Right lobe of liver (tissue), 6 donors: Measurements from ENCODE around the gene UPF1. TPM values are rescaled to one million over a fixed set of nuclear protein-coding genes. Genes with fewer than 3 reads are reported as not detected.

ENCODE experiments used
- ATAC-seq, 4 donors: fragments of 200-7000 bp; cut with Tn5 transposase; one replicate each; pipeline ENCODE4 v1.9.1; 2020; ENCODE audit warnings: mild to moderate bottlenecking in 4 of 4, moderate library complexity in 4 of 4
- DNase-seq, 3 donors: peaks; one replicate each; pipeline ENCODE4 v3.0.0-alpha.2; 2020
- H3K27ac ChIP-seq, 3 donors: fragments of 200-600 bp; one replicate each; pipeline ENCODE4 v1.8.0; 2022
- H3K27me3 ChIP-seq, 2 donors: fragments of 200-600 bp; one replicate each; pipeline ENCODE4 v1.8.0; 2022
- H3K36me3 ChIP-seq, 4 donors: fragments of 200-600 bp; sonication (generic) in 1 of 4; one replicate each; pipeline versions ENCODE4 v1.5.1 to v1.8.0; 2017 to 2022; ENCODE audit warnings: control low read depth in 1 of 4
- H3K4me1 ChIP-seq, 4 donors: fragments of 200-600 bp; sonication (generic) in 1 of 4; one replicate each; pipeline versions ENCODE4 v1.5.1 to v1.8.0; 2017 to 2022; ENCODE audit warnings: control low read depth in 1 of 4
- H3K4me3 ChIP-seq, 3 donors: fragments of 200-600 bp; one replicate each; pipeline ENCODE4 v1.8.0; 2022
- H3K9me3 ChIP-seq, 4 donors: fragments of 200-600 bp; sonication (generic) in 1 of 4; one replicate each; pipeline versions ENCODE4 v1.5.1 to v1.8.0; 2017 to 2022; ENCODE audit warnings: control low read depth in 1 of 4
- POLR2A ChIP-seq: fragments of 450-650 bp; IDR thresholded peaks from one replicate; pipeline ENCODE4 v1.6.1; 2017; ENCODE audit warnings: antibody characterized with exemption, mild to moderate bottlenecking
- WGBS: methylation state at CpG from one replicate; pipeline ENCODE4 v1.1.6; 2018; ENCODE audit warnings: low coverage, low lambda C conversion rate; ENCODE audit not compliant: insufficient coverage; ENCODE audit errors: missing lambda C conversion rate; 5-methylcytosine and 5-hydroxymethylcytosine counted together
- intact Hi-C, 2 donors: fragments of 100-400 bp; cut with DNase I; formaldehyde crosslinking; loops; one replicate each; pipeline versions ENCODE4 v1.11.2 to v1.14.1; 2022
- total RNA-seq, 6 experiments: library from RNA; depleted of rRNA in 2 of 6; stranded (reverse); fragments of >200 nt in 2 of 6; fragmentation: NEBNext Ultra II Directional in 3 of 6; extraction: Animal tissue kit (Norgen Biotek cat#: 25700) in 3 of 6; gene quantifications; one replicate each; pipeline versions ENCODE4 v1.1.0 to v1.2.4, GENCODE V29; 2016 to 2023
- TF ChIP-seq, protein P1 (sequence below), 4 donors: fragments of 200-600 bp in 3 of 4; fragments of 450-650 bp in 1 of 4; IDR thresholded peaks; one replicate each; pipeline versions ENCODE4 v1.5.1 to v1.8.0; 2016 to 2022; ENCODE audit warnings: antibody characterized with exemption in 4 of 4, mild to moderate bottlenecking in 2 of 4
- donor health status: DM: no; HTN: yes; CAD: no.
- donor health status: DM: no; HTN: no; CAD: no.
- donor health status: DM: no; HTN: no; CAD: no.
- donor health status: DM: no; HTN: yes; CAD: no.
- donor health status: DM: no; HTN: yes; CAD: no.

Gene UPF1
- total RNA-seq, 6 experiments from 2014 or later = 34.0 to 61.0 (median 41.3) TPM

DNA sequence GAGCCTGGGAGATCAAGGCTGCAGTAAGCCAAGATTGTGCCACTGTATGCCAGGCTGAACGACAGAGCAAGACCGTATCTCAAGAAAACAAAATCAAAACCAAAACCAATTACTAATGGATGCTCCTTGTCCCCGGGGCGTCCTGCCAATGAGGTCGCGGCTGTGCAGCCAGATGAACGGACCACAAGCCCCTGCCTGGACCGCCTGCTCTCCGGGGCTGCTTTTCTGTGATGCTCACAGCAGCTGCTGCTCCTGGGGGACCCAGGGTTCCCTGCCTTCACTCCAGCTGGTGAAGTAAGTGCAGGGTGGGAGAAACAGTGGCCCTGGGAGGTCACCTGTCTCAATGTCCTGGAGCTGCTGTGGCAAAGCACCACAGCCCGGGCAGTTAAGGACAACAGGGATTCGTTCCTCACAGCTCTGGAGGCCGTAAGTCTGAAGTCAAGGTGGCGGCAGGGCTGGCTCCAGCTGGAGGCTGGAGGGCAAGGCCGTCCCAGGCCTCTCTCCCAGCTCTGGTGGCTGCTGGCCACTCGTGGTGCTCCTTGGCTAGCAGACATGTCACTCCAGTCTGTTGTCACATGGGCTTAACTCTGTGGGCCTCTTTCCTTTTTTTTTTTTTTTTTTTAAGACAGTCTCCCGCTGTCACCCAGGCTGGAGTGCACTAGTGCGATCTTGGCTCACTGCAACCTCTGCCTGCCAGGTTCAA lies 77.3 kb downstream of the UPF1 start:
- no peak for ATAC-seq
- peaks cover 0 to 14% (median 6%) of the 10 kb centered on the region in 4 donors for H3K36me3 ChIP-seq

DNA sequence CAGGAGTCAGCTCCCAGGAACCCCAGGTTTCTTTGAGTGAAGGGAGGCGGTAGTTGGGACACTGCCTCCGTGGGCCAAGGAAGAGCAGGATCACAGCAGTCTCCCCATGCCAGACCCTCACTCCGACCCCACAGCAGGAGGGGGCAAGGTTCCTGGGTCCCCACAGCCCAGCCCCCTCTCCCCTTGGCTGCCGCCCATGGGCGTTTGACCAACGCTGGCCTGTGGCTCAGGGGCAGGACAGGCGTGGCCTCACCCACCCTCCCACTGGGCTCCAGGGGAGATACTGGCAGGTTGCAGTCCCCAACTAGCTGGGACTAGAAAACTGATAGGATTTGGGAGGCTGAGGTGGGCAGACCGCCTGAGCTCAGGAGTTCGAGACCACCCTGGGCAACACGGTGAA lies 78.3 kb downstream of the UPF1 start:
- intact Hi-C loops = no loop called here
- H3K9me3 ChIP-seq = no peaks in the 10 kb centered on the region
- H3K27ac ChIP-seq = no peak overlapping the region
- 83% methylated on average over 1 of the region's 10 CpGs for WGBS
- no peak overlapping the region for H3K4me3 ChIP-seq
- H3K27me3 ChIP-seq = no peaks in the 10 kb centered on the region
- H3K36me3 ChIP-seq = peaks cover 0 to 18% (median 6%) of the 10 kb centered on the region in 4 donors
- ATAC-seq (no peak), DNase-seq (no peak)
- TF ChIP-seq, protein P1, sequence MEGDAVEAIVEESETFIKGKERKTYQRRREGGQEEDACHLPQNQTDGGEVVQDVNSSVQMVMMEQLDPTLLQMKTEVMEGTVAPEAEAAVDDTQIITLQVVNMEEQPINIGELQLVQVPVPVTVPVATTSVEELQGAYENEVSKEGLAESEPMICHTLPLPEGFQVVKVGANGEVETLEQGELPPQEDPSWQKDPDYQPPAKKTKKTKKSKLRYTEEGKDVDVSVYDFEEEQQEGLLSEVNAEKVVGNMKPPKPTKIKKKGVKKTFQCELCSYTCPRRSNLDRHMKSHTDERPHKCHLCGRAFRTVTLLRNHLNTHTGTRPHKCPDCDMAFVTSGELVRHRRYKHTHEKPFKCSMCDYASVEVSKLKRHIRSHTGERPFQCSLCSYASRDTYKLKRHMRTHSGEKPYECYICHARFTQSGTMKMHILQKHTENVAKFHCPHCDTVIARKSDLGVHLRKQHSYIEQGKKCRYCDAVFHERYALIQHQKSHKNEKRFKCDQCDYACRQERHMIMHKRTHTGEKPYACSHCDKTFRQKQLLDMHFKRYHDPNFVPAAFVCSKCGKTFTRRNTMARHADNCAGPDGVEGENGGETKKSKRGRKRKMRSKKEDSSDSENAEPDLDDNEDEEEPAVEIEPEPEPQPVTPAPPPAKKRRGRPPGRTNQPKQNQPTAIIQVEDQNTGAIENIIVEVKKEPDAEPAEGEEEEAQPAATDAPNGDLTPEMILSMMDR (IDR thresholded peaks at IDR 0.05) = no peak
- TF ChIP-seq POLR2A = no peak
- no peaks in the 10 kb centered on the region for H3K4me1 ChIP-seq

More for the DNA sequence above, 77.3 kb downstream of the UPF1 start:
- WGBS = 81% methylated on average over 8 of the region's 17 CpGs
- H3K27ac ChIP-seq = no peak overlapping the region
- intact Hi-C loops = no loop called here
- H3K4me1 ChIP-seq = no peaks in the 10 kb centered on the region
- DNase-seq = no peak
- H3K27me3 ChIP-seq = no peaks in the 10 kb centered on the region
- H3K9me3 ChIP-seq = no peaks in the 10 kb centered on the region
- H3K4me3 ChIP-seq = no peak overlapping the region
- no peak for TF ChIP-seq POLR2A
- TF ChIP-seq, protein P1 (IDR thresholded peaks at IDR 0.05) = no peak

DNA sequence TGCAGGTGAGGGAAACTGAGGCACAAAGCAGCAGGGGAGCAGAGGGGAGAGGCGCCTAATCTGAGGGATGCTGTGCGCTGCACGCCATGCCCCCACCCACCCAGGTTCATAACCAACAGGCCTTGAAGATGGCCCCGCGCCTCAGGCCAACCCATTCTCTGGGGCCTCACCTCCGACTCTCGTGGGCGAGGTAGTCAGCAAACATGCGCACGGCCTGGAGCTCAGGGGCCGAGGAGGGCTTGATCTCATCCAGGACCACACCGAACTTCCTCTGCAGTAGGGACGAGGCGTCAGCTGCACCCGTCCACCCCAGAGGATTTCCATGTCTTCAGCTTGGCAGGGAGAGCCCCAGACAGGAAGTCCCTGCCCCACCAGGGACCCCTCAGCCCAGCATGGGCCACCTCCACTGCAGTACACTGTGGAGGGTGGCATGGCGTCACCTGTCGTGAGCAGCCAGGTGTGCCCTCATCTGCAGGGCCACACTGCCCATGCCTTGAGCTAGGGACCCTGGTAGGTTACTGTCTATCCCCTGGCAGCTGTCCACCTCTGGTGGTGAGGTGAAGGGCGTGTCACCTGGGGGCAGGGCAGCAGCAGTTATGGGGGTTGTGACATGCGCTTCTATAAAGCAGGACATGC lies 79.2 kb downstream of the UPF1 start:
- no peak for ATAC-seq
- DNase-seq = no peak
- intact Hi-C loops = no loop called here

DNA sequence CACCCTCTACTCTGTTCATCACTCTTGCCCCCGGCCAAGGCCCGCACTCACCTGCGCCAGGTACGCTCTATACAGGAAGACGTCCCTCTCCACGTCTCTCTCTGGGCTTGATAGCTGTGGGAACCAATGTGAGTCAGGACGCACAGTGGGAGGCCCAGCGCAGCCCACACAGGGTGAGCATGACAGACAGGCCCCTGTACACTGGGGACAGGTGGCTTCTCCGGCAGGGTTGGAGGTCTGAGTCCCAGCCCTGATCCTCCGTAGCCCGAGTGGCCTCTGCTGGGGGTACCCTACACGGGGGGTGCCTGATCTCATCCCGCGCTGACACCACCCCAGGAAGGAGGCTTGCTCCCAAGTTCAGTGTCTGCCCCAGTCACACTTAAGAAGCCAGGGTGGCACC lies 81.2 kb downstream of the UPF1 start:
- peaks cover 0 to 10% (median 0%) of the 10 kb centered on the region in 4 donors for H3K4me1 ChIP-seq
- peak in 1 of 4 donors; percentile 14 for ATAC-seq
- whole genome bisulfite sequencing = 98% methylated on average over 6 of the region's 14 CpGs
- H3K27ac ChIP-seq = no peak overlapping the region
- TF ChIP-seq, protein P1 (IDR thresholded peaks at IDR 0.05) = no peak
- TF ChIP-seq POLR2A = no peak
- no peak overlapping the region for H3K4me3 ChIP-seq
- H3K36me3 ChIP-seq = peaks cover 0 to 11% (median 1%) of the 10 kb centered on the region in 4 donors
- H3K9me3 ChIP-seq = no peaks in the 10 kb centered on the region
- no peaks in the 10 kb centered on the region for H3K27me3 ChIP-seq
- no peak for DNase-seq
- intact Hi-C loops = no loop called here

More for the DNA sequence above, 79.2 kb downstream of the UPF1 start:
- Histone ChIP-seq H3K27me3 (no peaks in the 10 kb centered on the region), H3K4me1 (no peaks in the 10 kb centered on the region), H3K9me3 (no peaks in the 10 kb centered on the region), H3K27ac (no peak overlapping the region), H3K36me3 (peaks cover 0 to 18% (median 6%) of the 10 kb centered on the region in 4 donors), H3K4me3 (no peak overlapping the region)
- no peak for TF ChIP-seq POLR2A
- TF ChIP-seq, protein P1 (IDR thresholded peaks at IDR 0.05) = no peak
- WGBS = 98% methylated on average over 13 of the region's 19 CpGs
